GM12875 (cell line): ENCODE data around the gene RAB40B.

Experiments used
- H3K4me3 ChIP-seq: one replicate; pipeline ENCODE4 v1.5.1; 2011; ENCODE audit warnings: low read depth, low read length, control low read depth
- TF ChIP-seq, protein P1 (sequence below): IDR thresholded peaks from 2 replicates; pipeline ENCODE4 v1.5.1; 2011; ENCODE audit warnings: low read depth, mild to moderate bottlenecking, control low read depth, inconsistent platforms, low read length, moderate library complexity, borderline replicate concordance; ENCODE audit not compliant: insufficient read depth

RAB40B gene

GRCh38 chr17:82619211-82619610 lies 79.3 kb downstream of the RAB40B start:
- TF ChIP-seq, protein P1, sequence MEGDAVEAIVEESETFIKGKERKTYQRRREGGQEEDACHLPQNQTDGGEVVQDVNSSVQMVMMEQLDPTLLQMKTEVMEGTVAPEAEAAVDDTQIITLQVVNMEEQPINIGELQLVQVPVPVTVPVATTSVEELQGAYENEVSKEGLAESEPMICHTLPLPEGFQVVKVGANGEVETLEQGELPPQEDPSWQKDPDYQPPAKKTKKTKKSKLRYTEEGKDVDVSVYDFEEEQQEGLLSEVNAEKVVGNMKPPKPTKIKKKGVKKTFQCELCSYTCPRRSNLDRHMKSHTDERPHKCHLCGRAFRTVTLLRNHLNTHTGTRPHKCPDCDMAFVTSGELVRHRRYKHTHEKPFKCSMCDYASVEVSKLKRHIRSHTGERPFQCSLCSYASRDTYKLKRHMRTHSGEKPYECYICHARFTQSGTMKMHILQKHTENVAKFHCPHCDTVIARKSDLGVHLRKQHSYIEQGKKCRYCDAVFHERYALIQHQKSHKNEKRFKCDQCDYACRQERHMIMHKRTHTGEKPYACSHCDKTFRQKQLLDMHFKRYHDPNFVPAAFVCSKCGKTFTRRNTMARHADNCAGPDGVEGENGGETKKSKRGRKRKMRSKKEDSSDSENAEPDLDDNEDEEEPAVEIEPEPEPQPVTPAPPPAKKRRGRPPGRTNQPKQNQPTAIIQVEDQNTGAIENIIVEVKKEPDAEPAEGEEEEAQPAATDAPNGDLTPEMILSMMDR, result no peak
- no peak overlapping the region for H3K4me3 ChIP-seq

DNA sequence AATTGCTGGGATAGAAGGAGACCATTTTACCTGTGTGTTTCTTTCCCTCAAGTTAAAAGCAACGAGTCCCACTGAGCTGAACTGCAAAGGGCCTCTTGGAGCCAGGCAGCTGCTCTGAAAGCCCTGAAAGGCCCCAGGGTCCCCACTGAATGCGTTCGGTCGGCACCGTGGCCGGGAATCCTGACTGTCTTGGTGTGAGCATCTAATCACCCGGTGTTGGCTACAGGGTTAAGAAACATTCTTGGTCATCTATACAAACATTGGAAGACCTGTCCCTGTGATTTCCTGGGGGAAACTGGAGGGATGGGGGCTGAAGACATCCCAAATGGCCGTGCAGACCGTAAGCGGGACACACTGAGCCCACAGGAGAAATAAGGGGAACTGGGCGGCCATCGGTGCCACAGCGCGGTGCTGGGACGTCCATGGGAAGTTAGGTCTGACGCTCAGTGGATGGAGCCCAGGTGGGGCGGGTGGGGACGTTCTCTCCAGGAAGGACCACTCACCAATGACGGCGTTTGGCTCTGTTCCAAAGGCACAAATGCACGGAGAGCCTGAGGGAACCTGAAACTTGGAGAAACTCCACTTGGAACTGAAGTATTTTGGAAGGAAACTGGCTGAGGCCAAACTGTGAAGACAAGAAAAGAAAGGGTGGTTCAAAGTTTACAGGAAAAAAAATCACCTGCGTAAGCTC lies 82.3 kb downstream of the RAB40B start:
- H3K4me3 ChIP-seq, result no peak overlapping the region
- TF ChIP-seq, protein P1, result no peak

DNA sequence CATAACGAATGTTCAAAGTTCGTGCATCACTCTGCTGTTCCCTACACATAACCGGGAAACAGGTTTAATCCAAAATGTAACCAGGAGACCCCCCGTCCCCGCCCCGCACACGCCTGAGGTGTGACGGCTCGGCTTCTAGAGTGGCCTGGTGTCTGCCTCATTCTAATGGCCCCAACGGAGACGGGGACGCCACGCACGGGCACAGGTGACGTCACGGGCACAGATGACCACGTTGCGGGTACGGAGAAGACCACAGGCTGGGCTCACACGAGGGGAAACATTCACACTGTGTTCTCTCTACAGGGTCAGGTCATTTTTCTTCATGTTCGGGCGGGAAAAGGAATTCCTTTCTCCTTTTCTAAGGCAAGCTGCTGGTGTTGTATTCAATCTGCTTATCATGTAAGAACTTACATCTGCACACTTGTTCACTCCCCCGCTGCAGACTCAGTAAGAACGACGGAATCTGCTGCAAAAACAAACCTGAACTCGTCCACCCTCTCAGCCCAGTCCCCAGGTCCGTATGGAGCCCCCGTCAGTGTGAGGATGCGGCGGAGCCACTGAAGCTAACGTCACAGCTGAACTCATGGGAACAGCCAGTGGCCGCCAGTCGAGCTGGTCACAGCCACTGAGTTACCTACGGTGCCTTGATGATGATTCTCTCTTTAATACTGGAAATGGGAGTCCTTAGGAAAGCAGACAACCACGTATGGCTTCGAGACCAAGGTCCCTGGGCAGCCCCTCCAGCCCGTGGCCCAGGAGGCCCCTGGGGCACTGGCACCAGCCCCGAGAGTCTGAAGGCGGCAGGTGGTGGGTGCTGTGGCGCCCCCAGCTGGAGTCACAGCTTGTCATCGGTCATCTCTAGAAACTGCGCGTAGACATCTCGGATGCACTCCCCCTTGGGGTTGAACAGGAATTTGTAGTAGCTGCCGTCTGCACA lies 83.1 kb downstream of the RAB40B start:
- no peak overlapping the region for H3K4me3 ChIP-seq
- TF ChIP-seq, protein P1, result 0 out of 2 replicates have a peak, but pooled peaks have one; percentile 12

- TF ChIP-seq, protein P1, result no peak
- no peak overlapping the region for H3K4me3 ChIP-seq
Measured at GRCh38 chr17:82614095-82614631, 84.3 kb downstream of the RAB40B start.

DNA sequence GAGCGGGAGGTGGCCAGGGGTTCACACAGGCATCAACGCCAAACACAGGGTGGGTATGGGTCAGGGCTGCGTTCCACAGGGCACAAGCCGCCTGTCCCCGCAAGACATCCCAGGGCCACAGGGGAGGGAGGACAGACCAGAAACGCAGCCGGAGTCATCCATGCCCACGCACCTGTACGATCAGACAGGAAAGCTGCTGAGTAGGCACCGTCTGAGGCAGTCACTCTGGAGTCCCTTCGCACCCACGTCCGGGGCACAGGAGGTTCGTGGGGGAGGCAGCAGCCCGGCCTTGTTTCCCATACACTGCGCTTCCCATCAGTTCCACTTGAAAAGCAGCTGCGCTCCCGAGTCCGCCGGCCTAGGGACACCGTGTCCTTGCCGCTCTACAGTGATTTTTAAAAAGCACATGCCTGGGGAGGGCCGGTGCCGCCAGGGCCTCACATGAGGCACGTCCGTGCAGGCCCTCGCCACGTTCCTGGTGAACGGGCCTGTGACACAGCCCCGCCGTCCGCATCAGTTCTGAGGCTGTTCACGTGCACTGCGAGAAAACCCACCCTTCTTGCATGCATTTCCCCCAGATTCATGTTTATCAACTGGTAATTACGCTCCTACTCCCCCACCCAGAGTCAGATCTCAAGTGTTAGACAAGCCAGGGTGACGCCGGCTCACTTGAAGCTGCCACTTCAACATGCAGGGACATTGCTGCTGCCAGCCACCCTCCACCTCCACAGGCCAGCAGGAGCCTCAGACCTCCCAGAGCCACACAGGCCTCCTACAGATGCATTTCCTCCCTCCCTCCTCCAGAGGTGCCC lies 85.0 kb downstream of the RAB40B start:
- TF ChIP-seq, protein P1, result no peak
- H3K4me3 ChIP-seq, result no peak overlapping the region

DNA sequence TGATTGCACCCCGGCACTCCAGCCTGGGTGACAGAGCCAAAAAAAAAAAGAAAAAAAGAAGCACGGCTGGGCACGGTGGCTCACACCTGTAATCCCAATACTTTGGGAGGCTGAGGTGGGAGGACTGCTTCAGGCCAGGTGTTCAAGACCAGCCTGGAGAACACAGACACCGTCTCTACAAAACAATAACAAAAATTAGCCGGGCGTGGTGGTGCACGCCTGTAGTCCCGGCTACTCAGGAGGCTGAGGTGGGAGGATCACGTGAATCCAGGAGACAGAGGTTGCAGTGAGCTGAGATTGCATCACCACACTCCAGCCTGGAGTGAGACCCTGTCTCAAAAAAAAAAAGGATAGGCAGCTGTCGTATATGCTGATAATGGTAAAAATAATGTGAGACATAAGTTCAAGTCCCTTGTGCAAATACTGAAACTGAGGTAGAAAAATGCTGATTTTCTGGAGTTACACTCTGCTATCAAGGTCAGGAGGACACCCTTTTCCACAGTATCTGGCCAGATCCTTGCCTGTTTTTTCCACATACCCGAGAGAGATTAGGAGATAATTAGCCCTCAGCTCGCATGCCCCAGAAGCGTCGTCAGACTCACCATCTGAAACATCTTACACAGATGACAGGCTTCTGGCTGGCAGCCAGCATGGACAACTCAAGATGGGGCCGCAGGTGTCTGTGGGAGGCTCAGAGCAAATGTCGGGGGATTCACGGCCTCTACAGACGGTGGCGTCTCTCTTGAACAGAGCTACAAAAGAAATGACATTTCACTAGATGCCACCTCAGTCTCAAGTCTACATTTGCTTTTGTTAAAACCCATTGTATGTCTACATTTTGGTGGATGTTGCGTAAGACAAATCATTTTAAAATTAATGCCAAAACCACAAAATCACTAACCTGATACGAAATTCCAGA lies 87.1 kb downstream of the RAB40B start:
- TF ChIP-seq, protein P1, result no peak
- no peak overlapping the region for H3K4me3 ChIP-seq
